Omental fat pad (tissue), 4 donors: ENCODE results near the gene NUAK1. TPM values are rescaled to one million over a fixed set of nuclear protein-coding genes. Genes with fewer than 3 reads are reported as not detected.
A peak's percentile ranks its signal among the peaks of the same experiment; 100 is the strongest.

Experiments used
- ATAC-seq: fragments of 150-250 bp; one replicate; pipeline ENCODE4 v1.9.1; 2016; ENCODE audit warnings: mild to moderate bottlenecking, moderate library complexity; ENCODE audit not compliant: low FRiP score
- DNase-seq: peaks from one replicate; pipeline ENCODE4 v3.0.0-alpha.2; 2019; ENCODE audit warnings: low spot score
- CTCF ChIP-seq, 3 donors: fragments of 450-650 bp; IDR thresholded peaks; one replicate each; pipeline ENCODE4 v1.5.1; 2016 to 2017; ENCODE audit warnings: antibody characterized with exemption in 3 of 3, mild to moderate bottlenecking in 3 of 3, moderate library complexity in 2 of 3
- total RNA-seq, 4 donors: library from RNA; depleted of rRNA; stranded (reverse); fragments of >200 nt; gene quantifications; one replicate each; pipeline ENCODE4 v1.1.0, GENCODE V29; 2016

Gene NUAK1
- total RNA-seq, 4 donors from 2014 or later: 6.8 to 47.3 (median 21.0) TPM

DNA sequence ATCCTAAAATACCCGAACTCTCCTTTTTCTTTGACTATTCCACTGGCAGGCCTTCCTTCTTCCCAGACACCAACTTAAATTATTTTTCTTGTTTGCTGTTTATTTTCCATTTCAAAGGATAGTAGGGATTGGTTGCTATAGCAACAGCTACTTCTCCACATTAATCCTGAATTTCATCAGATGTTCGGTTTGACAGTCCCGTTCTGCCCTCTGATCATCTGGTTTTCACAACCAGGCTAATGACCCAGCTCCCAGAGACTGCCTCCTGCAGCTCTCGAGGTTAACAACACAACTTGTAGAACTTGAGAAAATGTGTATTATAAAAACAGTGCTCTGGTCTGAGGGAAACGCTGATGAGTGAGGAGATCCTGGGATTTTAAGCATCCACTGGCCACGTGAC lies 45.5 kb downstream of the NUAK1 start:
- DNase-seq (no peak), ATAC-seq (no peak)
- TF ChIP-seq CTCF (IDR thresholded peaks at IDR 0.05): no peak

DNA sequence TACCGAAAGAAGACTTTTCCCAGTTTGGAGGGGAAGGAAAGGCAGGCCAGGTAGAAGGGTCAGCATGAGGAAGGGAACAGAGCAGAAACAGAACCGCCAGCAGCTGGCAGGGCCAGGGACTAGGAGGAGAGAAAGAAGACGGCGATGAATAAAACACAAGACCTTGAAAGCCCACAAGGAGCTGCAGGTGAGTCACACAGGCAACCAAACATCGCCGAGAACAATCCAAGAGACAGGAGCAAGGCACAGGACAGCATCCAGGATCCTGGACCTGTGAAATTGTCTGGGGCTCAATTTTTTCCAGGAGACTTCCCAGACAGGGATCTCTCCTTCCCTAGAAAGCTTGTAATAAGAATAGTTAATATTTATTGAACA lies 47.3 kb downstream of the NUAK1 start:
- ATAC-seq (no peak), DNase-seq (no peak)
- TF ChIP-seq CTCF (IDR thresholded peaks at IDR 0.05): no peak

GRCh38 chr12:106090591-106091445 lies 47.9 kb downstream of the NUAK1 start:
- no peak for ATAC-seq
- TF ChIP-seq CTCF (IDR thresholded peaks at IDR 0.05): no peak
- DNase-seq: no peak

- TF ChIP-seq CTCF (IDR thresholded peaks at IDR 0.05): no peak
- no peak for ATAC-seq
- DNase-seq: no peak
These were observed 48.8 kb downstream of the NUAK1 start for GRCh38 chr12:106089935-106090334.

GRCh38 chr12:106088811-106089485 lies 49.8 kb downstream of the NUAK1 start:
- no peak for ATAC-seq
- TF ChIP-seq CTCF (IDR thresholded peaks at IDR 0.05): no peak
- DNase-seq: peak; percentile 19

GRCh38 chr12:106088246-106088808 lies 50.4 kb downstream of the NUAK1 start:
- ATAC-seq: no peak
- no peak for DNase-seq
- TF ChIP-seq CTCF (IDR thresholded peaks at IDR 0.05): no peak
